Measurements from ENCODE around the gene ATG3. TPM values are rescaled to one million over a fixed set of nuclear protein-coding genes. Genes with fewer than 3 reads are reported as not detected.
"Not testable (repeated sequence)": the region's sequence is repeated elsewhere in the genome, so short reads cannot be mapped to it uniquely, and the experiment has no call there.

ATG3 gene
- total RNA-seq, 1 donor from 2014 or later = 73.3 TPM

- peak; percentile 70 to 75 (median 70) for TF ChIP-seq CTCF (IDR thresholded peaks at IDR 0.05)
- intact Hi-C loops (cut with DNase I) = loop anchor here (1.0 to 5.0 kb wide), 3 partner anchors 92 to 227 kb away; no protein-coding TSS in a partner anchor
- Histone ChIP-seq H3K9me3 (no peaks in the 10 kb centered on the region), H3K4me3 (no peak overlapping the region), H3K27ac (no peak overlapping the region), H3K4me1 (no peaks in the 10 kb centered on the region), H3K27me3 (no peaks in the 10 kb centered on the region), H3K36me3 (no peaks in the 10 kb centered on the region)
- DNase-seq (ENCODE audit: low spot score in 2 of 2) = no peak
These were observed 42.2 kb downstream of the ATG3 start for GRCh38 chr3:112519424-112520001.

GRCh38 chr3:112518970-112519369, 42.8 kb downstream of the ATG3 start:
- intact Hi-C loops (cut with DNase I) = loop anchor here (1.0 to 5.0 kb wide), 3 partner anchors 92 to 226 kb away; no protein-coding TSS in a partner anchor
- not testable (repeated sequence) for DNase-seq (ENCODE audit: low spot score in 2 of 2); H3K36me3 ChIP-seq; H3K4me1 ChIP-seq; H3K4me3 ChIP-seq; H3K27me3 ChIP-seq; H3K9me3 ChIP-seq; H3K27ac ChIP-seq

- no peak for DNase-seq (ENCODE audit: low spot score in 2 of 2)
- H3K4me3 ChIP-seq = no peak overlapping the region
- no peaks in the 10 kb centered on the region for H3K36me3 ChIP-seq
- H3K4me1 ChIP-seq = no peaks in the 10 kb centered on the region
- TF ChIP-seq CTCF (IDR thresholded peaks at IDR 0.05) = no peak
- H3K27ac ChIP-seq = no peak overlapping the region
- H3K9me3 ChIP-seq = no peaks in the 10 kb centered on the region
- H3K27me3 ChIP-seq = no peaks in the 10 kb centered on the region
- intact Hi-C loops (cut with DNase I) = loop anchor here (5.0 kb wide), 1 partner anchor 87 kb away; no protein-coding TSS in a partner anchor
These were observed 47.1 kb downstream of the ATG3 start for GRCh38 chr3:112514527-112515128.

- Histone ChIP-seq H3K9me3 (no peaks in the 10 kb centered on the region), H3K27me3 (no peaks in the 10 kb centered on the region), H3K36me3 (no peaks in the 10 kb centered on the region), H3K27ac (no peak overlapping the region), H3K4me1 (peaks cover 0 to 4% of the 10 kb centered on the region in 2 donors), H3K4me3 (no peak overlapping the region)
- intact Hi-C loops (cut with DNase I) = no loop called here
- no peak for DNase-seq (ENCODE audit: low spot score in 2 of 2)
- no peak for TF ChIP-seq CTCF (IDR thresholded peaks at IDR 0.05)
These were observed 49.4 kb downstream of the ATG3 start for GRCh38 chr3:112512320-112512719.

GRCh38 chr3:112508860-112509259, 52.9 kb downstream of the ATG3 start:
- no peak for DNase-seq (ENCODE audit: low spot score in 2 of 2)
- Histone ChIP-seq H3K4me3 (no peak overlapping the region), H3K27me3 (no peaks in the 10 kb centered on the region), H3K36me3 (no peaks in the 10 kb centered on the region), H3K4me1 (peaks cover 0 to 4% of the 10 kb centered on the region in 2 donors), H3K9me3 (no peaks in the 10 kb centered on the region), H3K27ac (peak overlapping the region; percentile 22 to 62)
- intact Hi-C loops (cut with DNase I) = loop anchor here (2.0 kb wide), 1 partner anchor 176 kb away; the partner anchor contains the start of gene CD200
- no peak for TF ChIP-seq CTCF (IDR thresholded peaks at IDR 0.05)

- intact Hi-C loops (cut with DNase I) = loop anchor here (2.0 kb wide), 1 partner anchor 175 kb away; the partner anchor contains the start of gene CD200
- TF ChIP-seq CTCF (IDR thresholded peaks at IDR 0.05) = no peak
- Histone ChIP-seq H3K27ac (no peak overlapping the region), H3K36me3 (no peaks in the 10 kb centered on the region), H3K9me3 (no peaks in the 10 kb centered on the region), H3K4me3 (no peak overlapping the region), H3K4me1 (peaks cover 0 to 4% of the 10 kb centered on the region in 2 donors), H3K27me3 (no peaks in the 10 kb centered on the region)
- DNase-seq (ENCODE audit: low spot score in 2 of 2) = no peak
These were observed 53.5 kb downstream of the ATG3 start for GRCh38 chr3:112508261-112508660.

Measured in ascending aorta (tissue), 2 donors.